ENCODE measurements around the gene PSMB3.
"Not testable (repeated sequence)": the region's sequence is repeated elsewhere in the genome, so short reads cannot be mapped to it uniquely, and the experiment has no call there.

The PSMB3 gene

DNA sequence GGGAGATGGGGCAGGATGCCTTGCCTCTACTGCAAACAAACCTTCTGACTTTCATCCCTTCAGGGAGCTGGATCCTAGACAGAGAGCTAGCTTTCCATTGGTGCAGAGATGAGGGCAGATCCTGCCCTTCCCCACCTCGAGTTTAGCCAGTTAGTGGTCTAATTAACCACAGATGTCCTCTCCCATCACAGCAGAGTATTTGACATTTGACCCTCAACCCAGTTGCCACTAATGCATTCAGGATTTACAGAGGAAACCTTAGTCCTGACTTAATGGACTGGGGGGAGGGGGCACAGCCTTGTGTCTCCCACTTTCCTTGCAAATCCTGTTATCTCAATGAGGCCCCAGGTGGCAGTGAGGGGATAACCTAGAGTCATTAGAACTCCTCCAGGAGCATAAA lies 36.6 kb downstream of the PSMB3 start:
- Histone ChIP-seq H3K4me1 (ENCODE audit: control insufficient read depth, low read length) (no peaks in the 10 kb centered on the region), H3K27ac (ENCODE audit: low read depth, low read length) (no peak overlapping the region), H3F3A (ENCODE audit: control insufficient read depth, insufficient read depth) (no peaks in the 10 kb centered on the region), H3K27me3 (ENCODE audit: control insufficient read depth, low read length) (no peaks in the 10 kb centered on the region), H4K20me1 (ENCODE audit: control insufficient read depth, insufficient read depth, low read depth, low read length) (no peaks in the 10 kb centered on the region), H3K9me3 (ENCODE audit: control insufficient read depth, insufficient read depth, low read length) (no peaks in the 10 kb centered on the region), H3K9me2 (replicated peaks; ENCODE audit: control insufficient read depth, low read length) (no peaks in the 10 kb centered on the region), H3K36me3 (ENCODE audit: control insufficient read depth, low read length) (peaks cover 22% of the 10 kb centered on the region), H3K4me3 (ENCODE audit: low read length) (no peak overlapping the region), H3K4me2 (ENCODE audit: low read length) (no peak overlapping the region), H3K79me2 (ENCODE audit: control insufficient read depth, low read length) (peaks cover 29% of the 10 kb centered on the region)
- TF ChIP-seq EZH2phosphoT487 (IDR thresholded peaks at IDR 0.05; ENCODE audit: borderline replicate concordance, low read length) = no peak
- TF ChIP-seq, protein P1, sequence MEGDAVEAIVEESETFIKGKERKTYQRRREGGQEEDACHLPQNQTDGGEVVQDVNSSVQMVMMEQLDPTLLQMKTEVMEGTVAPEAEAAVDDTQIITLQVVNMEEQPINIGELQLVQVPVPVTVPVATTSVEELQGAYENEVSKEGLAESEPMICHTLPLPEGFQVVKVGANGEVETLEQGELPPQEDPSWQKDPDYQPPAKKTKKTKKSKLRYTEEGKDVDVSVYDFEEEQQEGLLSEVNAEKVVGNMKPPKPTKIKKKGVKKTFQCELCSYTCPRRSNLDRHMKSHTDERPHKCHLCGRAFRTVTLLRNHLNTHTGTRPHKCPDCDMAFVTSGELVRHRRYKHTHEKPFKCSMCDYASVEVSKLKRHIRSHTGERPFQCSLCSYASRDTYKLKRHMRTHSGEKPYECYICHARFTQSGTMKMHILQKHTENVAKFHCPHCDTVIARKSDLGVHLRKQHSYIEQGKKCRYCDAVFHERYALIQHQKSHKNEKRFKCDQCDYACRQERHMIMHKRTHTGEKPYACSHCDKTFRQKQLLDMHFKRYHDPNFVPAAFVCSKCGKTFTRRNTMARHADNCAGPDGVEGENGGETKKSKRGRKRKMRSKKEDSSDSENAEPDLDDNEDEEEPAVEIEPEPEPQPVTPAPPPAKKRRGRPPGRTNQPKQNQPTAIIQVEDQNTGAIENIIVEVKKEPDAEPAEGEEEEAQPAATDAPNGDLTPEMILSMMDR (IDR thresholded peaks at IDR 0.05; ENCODE audit: low read depth, low read length, poor library complexity, severe bottlenecking) = no peak

GRCh38 chr17:38790148-38790707 lies 37.7 kb downstream of the PSMB3 start:
- Histone ChIP-seq H3K79me2 (ENCODE audit: control insufficient read depth, low read length) (peaks cover 37% of the 10 kb centered on the region), H3K36me3 (ENCODE audit: control insufficient read depth, low read length) (peaks cover 17% of the 10 kb centered on the region)
- not testable (repeated sequence) for H3F3A ChIP-seq (ENCODE audit: control insufficient read depth, insufficient read depth); H3K4me3 ChIP-seq (ENCODE audit: low read length); H3K27ac ChIP-seq (ENCODE audit: low read depth, low read length); H3K4me1 ChIP-seq (ENCODE audit: control insufficient read depth, low read length); H4K20me1 ChIP-seq (ENCODE audit: control insufficient read depth, insufficient read depth, low read depth, low read length); H3K4me2 ChIP-seq (ENCODE audit: low read length); H3K27me3 ChIP-seq (ENCODE audit: control insufficient read depth, low read length); H3K9me3 ChIP-seq (ENCODE audit: control insufficient read depth, insufficient read depth, low read length); H3K9me2 ChIP-seq (replicated peaks; ENCODE audit: control insufficient read depth, low read length)

DNA sequence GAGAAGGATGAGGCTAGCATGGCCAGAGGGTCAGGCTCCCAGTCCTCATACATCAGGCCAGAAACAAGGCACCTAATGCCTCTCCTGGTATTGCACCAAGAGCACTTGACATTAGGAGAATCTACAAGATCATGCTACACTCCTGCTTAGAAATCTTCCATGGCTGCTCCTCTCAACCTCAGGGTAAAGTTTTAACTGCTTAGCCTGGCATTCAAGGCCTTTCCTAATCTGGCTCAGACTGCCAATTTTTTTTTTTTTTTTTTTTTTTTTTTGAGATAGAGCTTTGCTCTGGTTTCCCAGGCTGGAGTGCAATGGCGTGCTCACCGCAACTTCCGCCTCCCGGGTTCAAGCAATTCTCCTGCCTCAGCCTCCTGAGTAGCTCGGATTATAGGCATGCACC lies 38.6 kb downstream of the PSMB3 start:
- H3K27ac ChIP-seq (ENCODE audit: low read depth, low read length) = no peak overlapping the region
- no peaks in the 10 kb centered on the region for H3F3A ChIP-seq (ENCODE audit: control insufficient read depth, insufficient read depth)
- H3K4me1 ChIP-seq (ENCODE audit: control insufficient read depth, low read length) = no peaks in the 10 kb centered on the region
- TF ChIP-seq, protein P1 (IDR thresholded peaks at IDR 0.05; ENCODE audit: low read depth, low read length, poor library complexity, severe bottlenecking) = no peak
- TF ChIP-seq EZH2phosphoT487 (IDR thresholded peaks at IDR 0.05; ENCODE audit: borderline replicate concordance, low read length) = no peak
- H3K9me2 ChIP-seq (replicated peaks; ENCODE audit: control insufficient read depth, low read length) = no peaks in the 10 kb centered on the region
- peaks cover 14% of the 10 kb centered on the region for H3K36me3 ChIP-seq (ENCODE audit: control insufficient read depth, low read length)
- no peak overlapping the region for H3K4me3 ChIP-seq (ENCODE audit: low read length)
- H3K9me3 ChIP-seq (ENCODE audit: control insufficient read depth, insufficient read depth, low read length) = no peaks in the 10 kb centered on the region
- no peak overlapping the region for H3K4me2 ChIP-seq (ENCODE audit: low read length)
- H4K20me1 ChIP-seq (ENCODE audit: control insufficient read depth, insufficient read depth, low read depth, low read length) = no peaks in the 10 kb centered on the region
- H3K27me3 ChIP-seq (ENCODE audit: control insufficient read depth, low read length) = no peaks in the 10 kb centered on the region
- H3K79me2 ChIP-seq (ENCODE audit: control insufficient read depth, low read length) = peaks cover 46% of the 10 kb centered on the region

DNA sequence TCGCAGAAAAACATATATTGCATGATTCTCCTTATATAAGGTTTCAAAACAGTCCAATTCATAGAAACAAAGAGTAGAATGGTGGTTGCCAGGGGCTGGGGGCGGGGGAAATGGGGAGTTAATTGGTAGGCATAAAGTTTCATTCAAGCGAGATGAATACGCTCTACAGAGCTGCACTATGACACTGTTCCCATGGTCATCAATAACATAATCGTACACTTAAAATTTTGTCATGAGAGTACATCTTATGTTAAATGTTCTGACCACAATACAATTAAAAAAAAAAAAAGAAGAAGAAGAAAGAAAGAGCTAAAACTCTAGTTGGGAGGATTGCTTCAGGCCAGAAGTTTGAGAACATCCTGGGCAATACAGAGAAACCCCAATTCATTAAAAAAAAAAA lies 41.7 kb downstream of the PSMB3 start:
- Histone ChIP-seq H3K9me3 (ENCODE audit: control insufficient read depth, insufficient read depth, low read length) (no peaks in the 10 kb centered on the region), H3K79me2 (ENCODE audit: control insufficient read depth, low read length) (peaks cover 72% of the 10 kb centered on the region), H3K36me3 (ENCODE audit: control insufficient read depth, low read length) (peaks cover 20% of the 10 kb centered on the region)

More for the DNA sequence above, 41.7 kb downstream of the PSMB3 start:
- no peak for TF ChIP-seq EZH2phosphoT487 (IDR thresholded peaks at IDR 0.05; ENCODE audit: borderline replicate concordance, low read length)
- TF ChIP-seq, protein P1 (IDR thresholded peaks at IDR 0.05; ENCODE audit: low read depth, low read length, poor library complexity, severe bottlenecking) = no peak
- H3K27me3 ChIP-seq (ENCODE audit: control insufficient read depth, low read length) = no peaks in the 10 kb centered on the region
- H3K27ac ChIP-seq (ENCODE audit: low read depth, low read length) = no peak overlapping the region
- no peaks in the 10 kb centered on the region for H3F3A ChIP-seq (ENCODE audit: control insufficient read depth, insufficient read depth)
- H3K4me2 ChIP-seq (ENCODE audit: low read length) = no peak overlapping the region
- H4K20me1 ChIP-seq (ENCODE audit: control insufficient read depth, insufficient read depth, low read depth, low read length) = no peaks in the 10 kb centered on the region
- H3K9me2 ChIP-seq (replicated peaks; ENCODE audit: control insufficient read depth, low read length) = no peaks in the 10 kb centered on the region
- H3K4me3 ChIP-seq (ENCODE audit: low read length) = no peak overlapping the region
- peaks cover 16% of the 10 kb centered on the region for H3K4me1 ChIP-seq (ENCODE audit: control insufficient read depth, low read length)
